HEK293 (cell line): ENCODE results near the gene ITGB2.

Experiments
- CTCF ChIP-seq: fragments of 450-650 bp; formaldehyde crosslinking; IDR thresholded peaks from 2 replicates; pipeline ENCODE4 v1.5.1; 2016; ENCODE audit warnings: missing biosample characterization, missing genetic modification characterization
- ZBTB10 ChIP-seq: fragments of 450-650 bp; formaldehyde crosslinking; IDR thresholded peaks from 2 replicates; pipeline ENCODE4 v1.5.1; 2016; ENCODE audit warnings: missing biosample characterization, missing genetic modification characterization
- ZBTB7A ChIP-seq: fragments of 450-650 bp; formaldehyde crosslinking; IDR thresholded peaks from 2 replicates; pipeline ENCODE4 v1.5.1; 2016; ENCODE audit warnings: low read depth, missing biosample characterization, missing genetic modification characterization
- ZNF274 ChIP-seq, 2 experiments: fragments of 200-500 bp in 1 of 2; fragments of 450-650 bp in 1 of 2; sonication (Bioruptor generic) in 1 of 2; formaldehyde crosslinking in 1 of 2; IDR thresholded peaks; 2 replicates each; pipeline versions ENCODE4 v1.5.1 to v1.6.1; 2014 to 2016; ENCODE audit warnings: borderline replicate concordance in 1 of 2, inconsistent platforms in 1 of 2, low read length in 1 of 2, missing biosample characterization in 1 of 2, missing genetic modification characterization in 1 of 2
- ZNF292 ChIP-seq: fragments of 450-650 bp; formaldehyde crosslinking; IDR thresholded peaks from 2 replicates; pipeline ENCODE4 v1.5.1; 2016; ENCODE audit warnings: low read depth, missing biosample characterization, missing genetic modification characterization, borderline replicate concordance
- ZNF561 ChIP-seq: fragments of 450-650 bp; IDR thresholded peaks from 2 replicates; pipeline ENCODE4 v1.5.1; 2018; ENCODE audit warnings: missing biosample characterization, missing genetic modification characterization, borderline replicate concordance
- ZNF621 ChIP-seq: fragments of 450-650 bp; formaldehyde crosslinking; IDR thresholded peaks from 2 replicates; pipeline ENCODE4 v1.5.1; 2017; ENCODE audit warnings: missing biosample characterization, missing genetic modification characterization
- ZNF660 ChIP-seq: fragments of 450-650 bp; IDR thresholded peaks from 2 replicates; pipeline ENCODE4 v1.5.1; 2018; ENCODE audit warnings: missing biosample characterization, mild to moderate bottlenecking, missing genetic modification characterization
- ZNF843 ChIP-seq: fragments of 450-650 bp; formaldehyde crosslinking; IDR thresholded peaks from 2 replicates; pipeline ENCODE4 v1.5.1; 2016; ENCODE audit warnings: missing biosample characterization, missing genetic modification characterization

GRCh38 chr21:44836666-44837471 is 83.8 kb downstream of the ITGB2 start:
- TF ChIP-seq CTCF (no peak), ZBTB7A (tag by site-specific recombination) (no peak), ZNF660 (no peak), ZNF561 (tag by site-specific recombination) (no peak), ZNF274 (IDR thresholded peaks at IDR 0.05; ENCODE audit: low read length) (no peak), ZNF274 (tag by site-specific recombination; IDR thresholded peaks at IDR 0.05; ENCODE audit: borderline replicate concordance) (no peak), ZBTB10 (tag by site-specific recombination) (no peak), ZNF621 (tag by site-specific recombination) (no peak), ZNF843 (tag by site-specific recombination) (no peak), ZNF292 (tag by site-specific recombination) (no peak)
